Measurements from ENCODE around the gene SPATA22. TPM values are rescaled to one million over a fixed set of nuclear protein-coding genes. Genes with fewer than 3 reads are reported as not detected.

SPATA22 gene
- total and polyA plus RNA-seq, 2 of the 13 experiments (the other 11 are each of a cell fraction or from before 2014, with no cell fraction given) = not detected

DNA sequence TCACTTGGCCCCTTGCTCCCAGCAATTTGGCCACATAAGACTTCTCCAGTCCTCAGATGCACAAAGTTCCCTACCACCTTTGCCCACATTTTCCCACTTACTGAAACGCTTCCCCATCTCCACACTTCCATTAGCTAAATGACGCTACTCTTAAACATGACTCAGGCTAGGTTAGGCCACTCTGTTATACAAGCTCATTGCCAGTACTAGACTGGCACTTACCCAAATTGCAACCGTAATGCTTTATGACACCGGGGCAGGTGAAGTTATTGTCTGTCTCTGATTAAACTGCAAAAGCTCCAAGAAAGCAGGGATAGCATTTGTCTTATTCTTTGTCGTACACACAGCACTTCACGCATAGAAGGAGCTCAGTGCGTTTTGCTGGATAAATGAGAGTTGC is 33.4 kb upstream of the SPATA22 start:
- no peaks in the 10 kb centered on the region for H3K79me2 ChIP-seq (ENCODE audit: insufficient read depth, low read length)
- H3K27me3 ChIP-seq (ENCODE audit: control insufficient read depth in 1 of 2, insufficient read depth in 2 of 2, low read length in 2 of 2) = no peaks in the 10 kb centered on the region
- BruUV-seq (replicated peaks) = no TSS peak
- H4K20me1 ChIP-seq (ENCODE audit: insufficient read depth, low read length) = no peaks in the 10 kb centered on the region
- no peak for ATAC-seq
- ChIA-PET CTCF (ENCODE audit: low intra/inter-chr PET ratio, low total read pairs) (no interaction called here), POLR2A (no interaction called here)
- no peak overlapping the region for H3K4me3 ChIP-seq (replicated peaks in 1 of 3; ENCODE audit: insufficient read depth in 1 of 3, low read depth in 2 of 3, low read length in 3 of 3)
- H3K4me2 ChIP-seq (ENCODE audit: low read depth, low read length) = no peak overlapping the region
- in situ Hi-C loops (cut with HindIII; ENCODE audit: extremely low pct_ligation_motif_present, low pct_unique_long_range_greater_than_20kb) = no loop called here
- H3K4me1 ChIP-seq (ENCODE audit: insufficient read depth, low read length) = no peaks in the 10 kb centered on the region
- no peak for FAIRE-seq
- TF ChIP-seq SOX6 (IDR thresholded peaks at IDR 0.05) (no peak), SOX6 (CRISPR knock-in tag; IDR thresholded peaks at IDR 0.05) (no peak), KMT2B (CRISPR knock-in tag; IDR thresholded peaks at IDR 0.05) (no peak), HNRNPUL1 (IDR thresholded peaks at IDR 0.05; ENCODE audit: low read depth, low read length) (no peak), HMGA1 (CRISPR knock-in tag; conservative IDR thresholded peaks at IDR 0.05) (no peak), BRCA1 (CRISPR knock-in tag; IDR thresholded peaks at IDR 0.05) (no peak), ZNF570 (CRISPR knock-in tag; IDR thresholded peaks at IDR 0.05; ENCODE audit: borderline replicate concordance) (no peak)
- TF ChIP-seq, protein P1, sequence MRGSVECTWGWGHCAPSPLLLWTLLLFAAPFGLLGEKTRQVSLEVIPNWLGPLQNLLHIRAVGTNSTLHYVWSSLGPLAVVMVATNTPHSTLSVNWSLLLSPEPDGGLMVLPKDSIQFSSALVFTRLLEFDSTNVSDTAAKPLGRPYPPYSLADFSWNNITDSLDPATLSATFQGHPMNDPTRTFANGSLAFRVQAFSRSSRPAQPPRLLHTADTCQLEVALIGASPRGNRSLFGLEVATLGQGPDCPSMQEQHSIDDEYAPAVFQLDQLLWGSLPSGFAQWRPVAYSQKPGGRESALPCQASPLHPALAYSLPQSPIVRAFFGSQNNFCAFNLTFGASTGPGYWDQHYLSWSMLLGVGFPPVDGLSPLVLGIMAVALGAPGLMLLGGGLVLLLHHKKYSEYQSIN (CRISPR knock-in tag; IDR thresholded peaks at IDR 0.05; ENCODE audit: borderline replicate concordance) = no peak
- TF ChIP-seq, protein P2, sequence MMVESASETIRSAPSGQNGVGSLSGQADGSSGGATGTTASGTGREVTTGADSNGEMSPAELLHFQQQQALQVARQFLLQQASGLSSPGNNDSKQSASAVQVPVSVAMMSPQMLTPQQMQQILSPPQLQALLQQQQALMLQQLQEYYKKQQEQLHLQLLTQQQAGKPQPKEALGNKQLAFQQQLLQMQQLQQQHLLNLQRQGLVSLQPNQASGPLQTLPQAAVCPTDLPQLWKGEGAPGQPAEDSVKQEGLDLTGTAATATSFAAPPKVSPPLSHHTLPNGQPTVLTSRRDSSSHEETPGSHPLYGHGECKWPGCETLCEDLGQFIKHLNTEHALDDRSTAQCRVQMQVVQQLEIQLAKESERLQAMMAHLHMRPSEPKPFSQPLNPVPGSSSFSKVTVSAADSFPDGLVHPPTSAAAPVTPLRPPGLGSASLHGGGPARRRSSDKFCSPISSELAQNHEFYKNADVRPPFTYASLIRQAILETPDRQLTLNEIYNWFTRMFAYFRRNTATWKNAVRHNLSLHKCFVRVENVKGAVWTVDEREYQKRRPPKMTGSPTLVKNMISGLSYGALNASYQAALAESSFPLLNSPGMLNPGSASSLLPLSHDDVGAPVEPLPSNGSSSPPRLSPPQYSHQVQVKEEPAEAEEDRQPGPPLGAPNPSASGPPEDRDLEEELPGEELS (CRISPR knock-in tag; IDR thresholded peaks at IDR 0.05) = no peak
- H2AFZ ChIP-seq (ENCODE audit: low read length) = no peak overlapping the region
- H3K9ac ChIP-seq (ENCODE audit: insufficient read depth, low read depth, low read length) = no peak overlapping the region
- no peak for DNase-seq (ENCODE audit: low spot score)
- H3K27ac ChIP-seq (ENCODE audit: extremely low read length, insufficient read depth, low read length) = no peak overlapping the region
- no peaks in the 10 kb centered on the region for H3K36me3 ChIP-seq (replicated peaks in 1 of 2; ENCODE audit: control insufficient read depth in 1 of 2, insufficient read depth in 2 of 2, low read length in 2 of 2)
- intact Hi-C loops (cut with micrococcal nuclease; ENCODE audit: unreplicated experiment) = no loop called here
- 88% methylated on average over 7 of the region's 7 CpGs for WGBS (ENCODE audit: low lambda C conversion rate)
- H3K9me3 ChIP-seq (ENCODE audit: low read length) = no peaks in the 10 kb centered on the region

Measured in HepG2 (cell line).